Spleen (tissue), 7 donors: Measurements from ENCODE around the gene ZNF580.

Source experiments
- POLR2A ChIP-seq, 3 donors: fragments of 450-650 bp; IDR thresholded peaks; one replicate each; pipeline ENCODE4 v1.5.1; 2017; ENCODE audit warnings: antibody characterized with exemption in 3 of 3, mild to moderate bottlenecking in 1 of 3
- POLR2AphosphoS5 ChIP-seq, 3 donors: sonication (generic); formaldehyde crosslinking; IDR thresholded peaks; one replicate each; pipeline ENCODE4 v1.5.1; 2017; ENCODE audit warnings: antibody characterized with exemption in 3 of 3
- TF ChIP-seq, protein P1 (sequence below), 11 experiments: fragments of 200-600 bp in 7 of 11; fragments of 450-650 bp in 4 of 11; sonication (generic) in 4 of 11; IDR thresholded peaks in 8 of 11; conservative IDR thresholded peaks in 3 of 11; 1 replicate in 7 of 11; 2 replicates in 4 of 11; pipeline versions ENCODE4 v1.4.0 to v1.8.0; 2016 to 2021; ENCODE audit warnings: antibody characterized with exemption in 11 of 11, inconsistent platforms in 4 of 11, mild to moderate bottlenecking in 1 of 11
- donor health status: DM: no; HTN: no; CAD: no; lungs with moderate emphysema.
- donor health status: DM: no; HTN: no; CAD: no.
- donor health status: DM: no; HTN: no; CAD: no.

DNA sequence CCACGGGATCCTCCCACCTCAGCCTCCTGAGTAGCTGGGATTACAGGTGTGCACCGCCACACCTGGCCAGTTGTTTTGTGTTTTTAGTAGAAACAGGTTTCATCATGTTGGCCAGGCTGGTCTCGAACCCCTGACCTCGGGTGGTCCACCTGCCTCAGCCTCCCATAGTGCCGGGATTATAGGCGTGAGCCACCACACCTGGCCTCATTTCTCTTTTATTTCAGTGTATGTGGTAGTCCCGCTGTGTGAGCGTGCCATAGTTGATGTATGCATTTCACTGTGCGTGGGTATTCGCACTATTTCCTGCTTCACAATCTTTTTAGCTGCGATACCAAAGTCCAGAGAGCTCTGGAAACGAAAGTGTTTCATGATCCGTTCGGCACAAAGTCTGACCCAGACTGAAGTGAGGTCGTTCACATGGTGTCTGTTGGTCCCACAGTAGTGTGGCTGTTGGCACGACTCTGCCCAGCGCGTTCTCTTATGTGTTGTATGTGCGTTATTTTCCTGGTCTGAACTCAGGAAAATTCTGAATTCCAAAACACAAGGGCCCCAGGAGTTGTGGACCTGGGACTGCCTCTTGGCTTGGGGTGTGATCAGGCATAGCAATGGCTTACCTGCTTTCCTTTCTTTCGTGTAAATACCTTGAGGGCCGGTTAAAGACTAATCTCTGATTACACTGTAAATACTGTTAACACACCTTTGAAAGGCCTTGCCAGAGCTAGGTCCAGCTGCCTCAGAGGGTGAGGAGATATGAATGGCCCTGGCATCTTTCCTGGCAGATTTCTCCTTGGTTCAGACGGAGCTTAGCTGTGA lies 42.9 kb downstream of the ZNF580 start:
- TF ChIP-seq, protein P1, sequence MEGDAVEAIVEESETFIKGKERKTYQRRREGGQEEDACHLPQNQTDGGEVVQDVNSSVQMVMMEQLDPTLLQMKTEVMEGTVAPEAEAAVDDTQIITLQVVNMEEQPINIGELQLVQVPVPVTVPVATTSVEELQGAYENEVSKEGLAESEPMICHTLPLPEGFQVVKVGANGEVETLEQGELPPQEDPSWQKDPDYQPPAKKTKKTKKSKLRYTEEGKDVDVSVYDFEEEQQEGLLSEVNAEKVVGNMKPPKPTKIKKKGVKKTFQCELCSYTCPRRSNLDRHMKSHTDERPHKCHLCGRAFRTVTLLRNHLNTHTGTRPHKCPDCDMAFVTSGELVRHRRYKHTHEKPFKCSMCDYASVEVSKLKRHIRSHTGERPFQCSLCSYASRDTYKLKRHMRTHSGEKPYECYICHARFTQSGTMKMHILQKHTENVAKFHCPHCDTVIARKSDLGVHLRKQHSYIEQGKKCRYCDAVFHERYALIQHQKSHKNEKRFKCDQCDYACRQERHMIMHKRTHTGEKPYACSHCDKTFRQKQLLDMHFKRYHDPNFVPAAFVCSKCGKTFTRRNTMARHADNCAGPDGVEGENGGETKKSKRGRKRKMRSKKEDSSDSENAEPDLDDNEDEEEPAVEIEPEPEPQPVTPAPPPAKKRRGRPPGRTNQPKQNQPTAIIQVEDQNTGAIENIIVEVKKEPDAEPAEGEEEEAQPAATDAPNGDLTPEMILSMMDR (IDR thresholded peaks at IDR 0.05 in 8 of 11, conservative IDR thresholded peaks at IDR 0.05 in 3 of 11) = no peak
- TF ChIP-seq POLR2A (IDR thresholded peaks at IDR 0.05) = no peak
- no peak for TF ChIP-seq POLR2AphosphoS5 (IDR thresholded peaks at IDR 0.05)
